GM21619 (cell line): ENCODE data around the gene PHACTR1.

Experiments
- ATAC-seq: cut with Tn5 transposase; IDR thresholded peaks from one replicate; pipeline ENCODE4 v1.9.1; 2021; ENCODE audit not compliant: unreplicated experiment

Gene PHACTR1

DNA sequence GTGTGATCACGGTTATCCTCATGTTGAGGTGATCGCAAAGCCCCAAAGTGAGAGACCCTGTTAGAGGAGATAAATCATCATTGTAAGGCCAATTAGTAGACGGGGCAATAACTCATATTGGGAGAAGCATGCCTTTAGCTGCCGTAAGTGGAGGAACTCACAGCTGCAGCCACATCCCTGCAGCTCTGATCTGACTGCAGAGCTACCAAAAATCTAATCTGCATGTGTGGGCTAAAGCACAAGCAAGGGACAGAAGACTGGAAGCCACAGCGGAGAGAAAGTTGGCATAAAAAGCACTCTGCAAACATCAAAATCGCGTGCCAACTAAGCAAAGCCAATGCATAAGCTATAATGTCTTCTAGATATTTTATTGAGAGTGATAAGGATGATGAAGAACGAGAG lies 532.0 kb downstream of the PHACTR1 start:
- no peak for ATAC-seq

DNA sequence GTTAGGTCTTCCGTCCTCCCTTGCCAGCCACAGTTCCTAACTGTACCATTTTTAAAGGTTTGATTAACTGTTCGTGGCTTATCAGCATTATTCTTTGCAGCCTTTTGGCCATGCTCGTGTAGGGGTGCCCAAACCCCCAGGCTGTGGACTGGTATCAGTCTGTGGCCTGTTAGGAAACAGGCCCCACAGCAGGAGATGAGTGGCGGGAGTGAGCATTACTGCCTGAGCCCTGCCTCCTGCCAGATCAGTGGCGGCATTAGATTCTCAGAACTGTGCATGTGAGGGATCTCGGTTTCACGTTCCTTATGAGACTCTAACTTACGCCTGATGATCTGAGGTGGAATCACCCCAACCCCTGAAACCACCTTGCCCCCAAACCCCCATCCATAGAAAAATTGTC lies 532.4 kb downstream of the PHACTR1 start:
- ATAC-seq = no peak

- ATAC-seq = no peak
Measured at GRCh38 chr6:13249817-13250216, 533.2 kb downstream of the PHACTR1 start.

- ATAC-seq = no peak
Measured at GRCh38 chr6:13250703-13251102, 534.1 kb downstream of the PHACTR1 start.

GRCh38 chr6:13251242-13251641 lies 534.7 kb downstream of the PHACTR1 start:
- no peak for ATAC-seq

DNA sequence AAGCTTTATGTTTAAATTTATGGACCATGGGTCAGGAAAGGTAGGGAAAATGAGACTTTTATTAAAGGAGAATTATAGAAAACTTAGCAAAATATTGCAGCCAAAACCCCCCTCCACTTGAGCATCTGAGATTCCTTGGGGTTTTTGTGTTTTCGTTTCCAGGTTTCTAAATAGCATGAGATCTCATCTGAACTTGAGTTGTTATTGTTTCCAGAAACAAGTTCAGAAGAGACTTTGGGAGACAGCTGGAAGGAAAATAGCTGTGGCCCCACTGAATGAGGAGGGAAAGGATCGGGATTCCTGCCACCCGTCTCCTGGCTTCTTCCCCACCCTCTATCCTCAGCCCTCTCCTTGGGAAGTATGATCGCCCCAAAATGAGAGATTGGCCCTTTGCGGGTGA lies 536.2 kb downstream of the PHACTR1 start:
- ATAC-seq = no peak

- no peak for ATAC-seq
Measured at GRCh38 chr6:13253272-13253671, 536.7 kb downstream of the PHACTR1 start.

- ATAC-seq = no peak
Measured at GRCh38 chr6:13256266-13257001, 539.9 kb downstream of the PHACTR1 start.

GRCh38 chr6:13259393-13259792 lies 542.8 kb downstream of the PHACTR1 start:
- peak; percentile 39 for ATAC-seq

GRCh38 chr6:13260101-13260598 lies 543.6 kb downstream of the PHACTR1 start:
- ATAC-seq = no peak

DNA sequence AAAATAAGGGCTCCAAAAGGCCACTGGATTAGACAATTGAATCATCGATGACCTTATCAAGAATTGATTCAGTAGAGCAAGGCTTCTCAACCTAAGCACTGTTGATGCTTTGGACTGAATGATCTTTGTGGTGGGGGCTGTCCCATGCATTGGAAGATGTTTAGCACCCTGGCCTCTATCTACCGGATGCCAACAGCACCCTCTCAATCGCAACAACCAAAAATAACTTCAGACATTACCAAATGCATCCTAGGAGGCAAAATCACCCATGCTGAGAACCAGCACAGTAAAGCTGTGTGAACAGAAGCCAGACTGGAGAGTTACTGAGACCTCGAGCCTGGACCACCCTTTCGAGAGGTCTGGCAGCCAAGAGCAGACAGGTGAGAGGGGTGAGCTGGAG lies 544.3 kb downstream of the PHACTR1 start:
- no peak for ATAC-seq

DNA sequence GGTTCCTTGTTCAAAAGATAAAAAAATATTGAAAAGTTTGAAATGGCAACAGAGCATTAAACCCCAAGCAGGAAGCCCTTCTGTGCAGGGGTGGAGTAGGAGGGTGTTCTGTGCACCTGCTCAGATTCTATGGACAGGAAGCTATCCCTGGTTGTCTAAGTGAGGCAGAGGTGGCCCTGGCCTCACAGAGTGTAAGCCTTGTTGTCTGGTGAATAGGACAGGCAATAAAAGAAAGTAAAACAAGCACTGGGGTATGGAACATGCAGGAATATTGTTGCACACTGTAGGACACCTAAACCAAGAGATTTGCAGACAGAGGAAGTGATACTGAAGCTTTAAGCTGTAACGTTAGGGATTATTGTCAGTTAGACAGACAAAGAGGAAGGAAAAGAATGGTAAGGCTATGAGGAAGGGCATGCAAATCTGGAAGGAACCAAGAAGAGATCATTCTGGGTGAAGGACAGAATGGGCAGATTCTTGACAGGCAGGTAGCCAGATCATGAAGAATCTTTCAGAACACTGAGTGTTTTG lies 545.0 kb downstream of the PHACTR1 start:
- peak; percentile 50 for ATAC-seq

DNA sequence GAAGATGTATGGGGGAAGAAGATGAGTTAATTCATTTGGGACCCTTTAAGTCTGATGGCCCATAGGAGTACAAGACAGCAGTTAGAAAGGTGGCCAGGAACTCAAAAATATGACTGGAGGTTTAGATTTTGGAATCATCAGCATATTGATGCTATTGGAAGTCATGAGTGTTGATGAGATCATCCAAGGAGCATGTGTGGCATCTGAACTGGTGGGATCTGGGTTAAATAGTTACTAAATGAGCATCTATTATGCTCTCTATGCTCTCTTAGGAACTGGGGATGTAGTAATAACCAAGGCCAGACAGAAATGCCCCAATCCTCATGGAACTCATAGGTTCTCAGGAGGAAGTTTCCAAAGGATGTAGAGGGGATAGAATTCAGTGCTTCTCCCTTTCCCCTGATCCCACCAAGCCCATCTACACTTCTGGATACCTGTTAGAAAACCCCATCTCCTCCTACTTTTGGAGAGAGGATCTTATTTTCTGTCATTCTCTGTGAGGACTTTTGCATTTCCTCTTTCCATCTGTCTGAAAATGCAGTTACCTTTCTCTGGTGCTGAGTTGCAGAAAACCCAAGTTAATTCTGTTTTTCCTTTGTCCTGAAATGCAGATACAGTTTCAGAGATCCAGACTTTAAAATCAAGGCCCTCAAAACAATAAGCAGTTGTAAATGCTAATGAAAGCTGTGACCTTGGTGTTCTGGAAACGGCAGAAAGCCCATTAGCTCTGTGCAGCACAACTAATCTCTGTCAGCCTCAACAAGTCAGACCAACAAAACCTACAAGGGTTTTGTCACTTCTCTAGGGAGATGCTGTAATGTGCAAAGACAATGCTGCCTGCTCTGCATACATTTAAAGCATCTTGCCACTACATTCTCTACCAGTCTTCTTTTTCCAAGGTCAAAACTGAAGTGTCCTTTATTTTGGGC lies 546.0 kb downstream of the PHACTR1 start:
- ATAC-seq = no peak

- ATAC-seq = no peak
Measured at GRCh38 chr6:13263669-13264068, 547.1 kb downstream of the PHACTR1 start.

DNA sequence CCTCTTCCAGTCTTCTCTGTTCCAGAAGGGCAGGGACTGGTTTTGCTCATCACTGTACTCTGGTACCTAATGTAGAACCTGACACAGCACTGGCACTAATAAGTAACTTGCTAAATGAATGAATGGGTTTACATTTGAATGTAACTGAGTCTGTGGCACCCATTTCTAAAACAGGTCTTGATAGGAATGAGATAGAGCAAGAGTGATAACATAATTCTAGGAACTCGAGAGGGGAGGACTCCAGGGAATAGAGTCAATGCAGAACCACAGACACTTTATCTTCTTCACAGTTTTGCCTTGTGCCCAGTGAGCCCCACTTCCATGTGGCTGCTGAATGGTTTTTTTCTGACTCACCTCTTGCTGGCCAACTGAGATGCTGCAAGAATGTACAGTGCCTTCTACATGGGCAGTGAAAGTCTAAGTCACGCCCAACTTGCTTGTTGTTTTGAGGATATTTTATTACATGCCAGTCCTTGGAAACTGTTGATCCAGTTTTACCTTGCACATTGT lies 550.6 kb downstream of the PHACTR1 start:
- ATAC-seq = no peak

DNA sequence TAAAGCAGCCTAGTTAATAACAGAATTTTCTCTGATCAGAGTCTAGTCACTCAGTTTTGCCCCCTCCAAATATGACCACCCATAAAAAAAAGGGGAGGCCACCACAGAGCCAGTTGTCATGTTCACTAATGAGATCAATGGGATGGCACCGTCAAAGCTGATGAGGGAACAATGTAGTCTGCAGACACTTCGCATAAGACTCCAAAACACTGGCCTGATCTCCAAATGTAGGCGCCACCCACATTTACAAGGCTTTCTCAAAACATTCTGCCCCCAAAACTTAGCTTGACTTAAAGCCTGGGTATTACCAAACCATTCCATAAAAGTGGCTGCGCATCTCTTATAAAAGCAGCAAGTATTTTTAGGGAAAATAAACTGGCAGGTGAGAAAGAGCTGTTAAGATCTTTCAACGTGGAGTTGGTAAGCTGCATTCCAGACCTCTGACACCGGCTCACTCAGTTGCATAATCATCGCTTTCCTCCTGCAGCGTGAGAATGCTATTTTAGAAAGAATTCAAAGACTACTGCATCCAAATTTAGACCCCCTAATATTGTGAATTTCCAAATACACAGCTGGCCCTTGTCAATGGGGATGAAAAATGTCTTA lies 552.4 kb downstream of the PHACTR1 start:
- no peak for ATAC-seq

DNA sequence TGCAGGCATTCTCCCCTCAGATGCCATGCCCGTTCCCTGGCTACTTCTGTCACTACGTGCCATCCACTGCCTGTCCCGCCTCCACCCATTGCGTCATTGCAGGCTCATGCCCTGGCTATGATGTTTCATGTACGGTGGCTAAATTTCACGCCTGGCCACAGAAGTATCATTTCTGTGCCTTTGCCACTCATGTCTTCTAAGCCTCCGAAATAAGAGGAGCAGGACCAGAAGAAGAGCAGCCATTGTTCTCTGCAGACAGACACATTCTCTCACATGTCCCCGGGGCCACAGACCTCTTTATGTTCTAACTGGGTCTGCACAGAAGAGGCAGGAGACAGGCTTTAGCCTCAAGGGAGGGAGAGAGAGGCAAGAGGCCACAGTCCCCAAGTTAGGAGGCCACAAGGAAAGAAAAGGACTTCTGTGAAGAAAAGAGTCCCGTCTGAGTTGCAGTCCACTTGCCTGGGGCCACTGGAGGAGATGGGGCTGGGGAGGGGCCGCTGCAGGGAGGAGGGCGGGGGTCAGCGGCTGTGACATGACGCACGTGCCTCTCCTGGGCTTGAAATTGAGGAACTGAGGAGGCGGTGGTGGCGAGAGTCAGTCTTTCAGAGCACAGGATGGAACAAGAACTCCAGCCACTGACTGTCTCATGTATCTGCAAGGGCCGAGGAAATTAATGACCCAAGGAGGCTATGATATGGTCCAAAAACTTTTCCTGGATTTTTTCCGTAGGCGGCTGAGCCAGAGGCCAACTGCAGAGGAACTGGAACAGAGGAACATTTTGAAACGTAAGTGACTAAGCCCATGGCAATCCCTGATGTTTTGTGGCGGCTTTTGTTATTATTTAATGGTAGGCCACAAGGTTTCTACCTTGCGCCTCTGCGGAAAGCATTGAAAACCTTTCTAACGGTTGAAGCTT lies 555.8 kb downstream of the PHACTR1 start:
- ATAC-seq = peak; percentile 62

DNA sequence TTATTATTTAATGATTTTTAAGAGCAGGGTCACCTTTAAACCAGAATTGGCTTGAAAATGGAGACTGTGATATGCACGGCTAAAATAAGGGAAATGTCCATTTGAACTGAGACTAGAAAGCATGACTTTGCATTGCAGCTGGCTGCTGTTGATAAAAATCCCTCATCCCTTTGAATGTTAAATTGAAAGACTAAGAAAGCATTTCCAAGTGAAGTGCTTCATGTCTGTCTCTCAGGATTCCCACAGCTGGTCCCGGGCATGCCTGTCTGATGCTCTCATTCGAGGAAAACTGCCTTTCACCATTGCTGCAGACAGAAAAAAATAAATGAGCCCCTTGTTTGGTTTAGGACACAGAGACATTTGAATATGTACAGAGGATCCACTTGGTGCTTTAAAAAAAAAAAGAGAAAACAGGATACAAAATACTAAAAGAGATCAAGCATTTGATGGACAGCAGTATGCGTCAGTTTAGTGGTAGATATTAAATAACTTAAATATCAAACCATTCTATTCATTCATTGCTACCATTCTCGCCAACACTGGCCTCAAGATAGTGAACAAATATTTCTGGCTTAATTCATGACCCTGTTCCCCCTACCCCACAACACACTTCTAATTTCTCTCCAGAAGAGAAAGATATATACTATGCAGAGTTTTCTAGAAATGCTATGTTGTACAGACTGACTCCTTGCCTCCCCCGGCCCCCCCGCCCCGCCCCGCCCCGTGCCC lies 556.8 kb downstream of the PHACTR1 start:
- ATAC-seq = no peak

- peak; percentile 36 for ATAC-seq
Measured at GRCh38 chr6:13273931-13274706, 557.6 kb downstream of the PHACTR1 start.
